Activated naive CD4-positive, alpha-beta T cell treated with anti-CD3 and anti-CD28 coated beads, Interleukin-2, amount 50 U/mL, for 24 hours (primary cell): ENCODE data around the gene RPL22.

Experiments
- H3K27ac Mint-ChIP-seq: one replicate; pipeline ENCODE4 v1.8.0; 2021; ENCODE audit warnings: mild to moderate bottlenecking, mixed read lengths
- H3K27me3 Mint-ChIP-seq: one replicate; pipeline ENCODE4 v1.8.0; 2021; ENCODE audit warnings: mixed read lengths
- H3K36me3 Mint-ChIP-seq: one replicate; pipeline ENCODE4 v1.8.0; 2021; ENCODE audit warnings: mixed read lengths
- H3K4me1 Mint-ChIP-seq: one replicate; pipeline ENCODE4 v1.8.0; 2021; ENCODE audit warnings: mixed read lengths
- H3K4me3 Mint-ChIP-seq: one replicate; pipeline ENCODE4 v1.8.0; 2021; ENCODE audit warnings: mild to moderate bottlenecking, mixed read lengths
- H3K9me3 Mint-ChIP-seq: one replicate; pipeline ENCODE4 v1.8.0; 2021; ENCODE audit warnings: mixed read lengths

RPL22 gene

DNA sequence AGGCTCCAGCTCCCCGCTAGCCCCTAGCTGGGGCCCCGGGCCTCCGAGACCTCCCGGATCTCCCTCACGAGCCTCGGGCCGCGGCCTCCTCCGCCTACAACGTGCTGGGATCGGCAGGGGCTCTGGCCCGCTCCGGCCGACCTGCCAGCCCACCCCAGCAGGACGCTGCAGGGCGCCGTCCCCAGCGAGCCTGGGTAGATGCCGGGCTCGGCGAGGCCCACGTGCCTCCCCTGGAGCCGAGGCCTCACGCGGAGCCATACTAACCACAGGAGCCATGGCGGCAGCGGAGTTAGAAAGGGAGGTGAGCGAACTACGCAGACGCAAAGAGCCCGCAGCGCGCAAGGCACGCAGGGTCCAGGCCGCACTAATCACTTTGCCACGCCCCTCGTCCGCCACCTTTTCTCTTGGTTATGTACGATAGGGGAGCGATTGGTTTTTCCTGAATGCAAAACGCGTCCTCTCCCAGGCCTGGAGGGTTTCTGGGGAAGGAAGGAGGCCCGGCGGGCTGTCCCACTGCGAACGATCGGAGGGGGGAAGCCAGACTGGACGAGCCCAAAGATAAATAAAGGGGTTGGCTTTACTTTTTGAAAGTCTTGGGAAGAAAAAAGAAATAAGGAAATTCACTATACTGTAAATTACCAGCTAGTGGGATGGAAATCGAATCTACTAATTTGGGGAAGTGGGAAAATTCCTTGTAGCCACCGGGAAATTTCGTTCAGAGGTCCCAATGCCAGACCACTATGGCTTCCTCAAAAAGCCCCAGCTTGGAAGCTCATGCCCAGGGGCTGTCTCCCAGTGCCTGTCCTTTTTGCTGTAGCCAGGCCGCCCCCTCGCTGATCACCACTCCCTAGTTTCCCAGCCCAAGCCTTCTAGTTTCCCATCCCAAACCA lies at the start of gene RPL22:
RPL22 (minus strand) TSS at position 298 of the 890 bp plus-strand sequence; CDS start at position 276, 22 bp downstream.
- H3K4me3 Mint-ChIP-seq, result peak within 1 kb of the TSS; percentile 100
- peaks cover 1% of the 10 kb centered on the region for H3K27me3 Mint-ChIP-seq
- H3K4me1 Mint-ChIP-seq, result peaks cover 46% of the 10 kb centered on the region
- H3K36me3 Mint-ChIP-seq, result peaks cover 19% of the 10 kb centered on the region
- peak within 1 kb of the TSS; percentile 98 for H3K27ac Mint-ChIP-seq
- no peaks in the 10 kb centered on the region for H3K9me3 Mint-ChIP-seq

DNA sequence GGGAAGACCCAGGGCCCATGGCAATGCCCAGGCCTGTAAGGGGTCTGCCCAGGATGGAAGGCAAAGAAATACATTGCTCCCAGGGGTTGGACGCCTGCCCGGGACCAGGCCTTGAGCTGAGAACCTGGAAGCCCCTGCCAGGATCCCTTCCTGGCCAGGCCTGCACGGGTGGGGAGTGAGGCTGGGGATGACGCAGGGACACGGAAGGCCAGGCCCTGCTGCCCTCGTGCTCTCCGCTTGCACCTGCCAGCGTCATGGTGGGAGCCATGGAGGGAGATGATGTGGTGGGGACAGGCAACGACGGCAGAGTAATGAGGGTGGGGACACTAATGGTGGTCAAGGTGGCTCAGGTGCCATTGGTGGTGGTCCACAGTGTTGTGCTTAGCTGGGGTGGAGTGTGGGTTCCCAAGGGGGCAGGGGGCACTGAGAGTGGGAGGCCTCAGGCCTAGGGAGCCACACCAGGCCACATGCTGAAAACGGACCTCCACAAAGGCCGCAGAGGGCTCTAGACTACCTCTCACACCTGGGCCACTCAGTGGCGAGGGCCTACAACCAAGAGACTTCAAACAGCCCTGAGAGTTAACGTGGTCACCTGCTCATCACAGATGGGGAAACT lies 48.9 kb upstream of the RPL22 start:
- H3K9me3 Mint-ChIP-seq, result no peaks in the 10 kb centered on the region
- H3K4me3 Mint-ChIP-seq, result no peak overlapping the region
- H3K4me1 Mint-ChIP-seq, result peaks cover 15% of the 10 kb centered on the region
- no peaks in the 10 kb centered on the region for H3K36me3 Mint-ChIP-seq
- no peak overlapping the region for H3K27ac Mint-ChIP-seq
- peaks cover 37% of the 10 kb centered on the region for H3K27me3 Mint-ChIP-seq

DNA sequence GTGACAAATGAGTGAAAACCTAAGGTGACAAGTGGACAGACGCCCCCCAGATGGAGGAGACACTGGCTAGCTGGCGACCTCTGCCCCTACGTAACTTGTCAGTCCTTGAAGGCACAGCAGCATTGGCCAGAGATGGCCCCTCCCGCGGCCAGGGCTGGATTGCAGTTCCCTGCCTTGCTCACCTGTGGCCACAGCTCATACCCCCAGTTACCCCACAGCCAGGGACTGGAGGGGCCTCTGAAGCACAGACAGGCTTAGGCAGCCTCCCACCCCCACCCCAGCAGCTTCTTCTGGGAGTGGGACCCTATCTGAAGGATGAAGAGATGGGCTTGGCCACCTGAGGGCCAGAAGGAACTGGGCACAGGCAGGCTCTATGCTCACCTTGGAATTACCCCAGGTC lies 48.3 kb upstream of the RPL22 start:
- Mint-ChIP-seq H3K36me3 (no peaks in the 10 kb centered on the region), H3K4me3 (no peak overlapping the region), H3K4me1 (peaks cover 15% of the 10 kb centered on the region), H3K9me3 (no peaks in the 10 kb centered on the region), H3K27ac (no peak overlapping the region), H3K27me3 (peaks cover 37% of the 10 kb centered on the region)

DNA sequence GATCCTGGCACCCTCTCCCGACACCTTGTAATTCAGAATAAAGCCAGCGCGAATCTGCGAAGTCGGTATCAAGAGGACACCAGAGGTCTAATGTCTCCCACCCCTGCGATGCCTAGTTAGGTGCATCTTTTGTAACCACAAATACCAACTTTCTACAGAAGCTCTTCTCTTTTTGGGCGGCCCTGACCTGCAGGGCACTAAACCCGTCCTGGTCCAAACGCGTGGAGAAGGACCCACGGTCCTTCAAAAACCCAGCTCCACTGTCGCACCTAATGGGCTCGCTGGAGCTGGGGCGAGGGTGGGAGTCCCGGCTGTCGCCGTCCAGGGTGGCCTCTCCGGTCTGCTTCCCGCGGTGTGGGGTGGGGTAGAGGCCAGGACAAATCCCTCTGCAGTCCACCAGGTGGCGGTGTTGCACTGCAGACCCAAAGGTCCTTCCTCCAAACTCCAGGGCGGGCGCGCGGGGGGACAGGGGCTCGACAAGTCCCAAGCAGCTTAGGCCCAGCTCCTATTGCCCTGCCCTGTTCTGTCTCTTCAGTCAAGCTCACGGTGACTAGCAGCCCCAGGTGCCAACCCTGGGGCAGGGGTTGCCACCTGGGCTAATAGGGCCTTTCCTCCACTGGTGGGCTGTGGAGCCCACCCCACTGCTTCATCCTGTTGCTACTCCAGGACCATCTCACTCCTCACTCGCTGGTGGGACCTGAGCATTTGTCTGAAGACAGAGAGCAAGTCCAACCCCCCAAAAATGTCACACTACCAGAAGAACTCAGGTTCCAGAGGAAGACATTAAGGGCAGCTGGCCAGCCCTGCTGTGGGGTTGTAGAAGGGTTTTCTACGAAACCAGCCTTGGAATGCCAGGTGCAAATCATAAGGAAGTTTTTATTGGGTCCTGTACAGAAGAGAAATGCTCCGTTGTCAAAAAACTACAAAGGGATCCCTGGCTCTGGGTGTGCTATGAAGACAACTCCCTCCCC lies 47.4 kb upstream of the RPL22 start:
- Mint-ChIP-seq H3K36me3 (no peaks in the 10 kb centered on the region), H3K27ac (peak overlapping the region; percentile 84), H3K9me3 (no peaks in the 10 kb centered on the region), H3K27me3 (peaks cover 36% of the 10 kb centered on the region), H3K4me1 (peaks cover 15% of the 10 kb centered on the region), H3K4me3 (peak overlapping the region; percentile 71)

DNA sequence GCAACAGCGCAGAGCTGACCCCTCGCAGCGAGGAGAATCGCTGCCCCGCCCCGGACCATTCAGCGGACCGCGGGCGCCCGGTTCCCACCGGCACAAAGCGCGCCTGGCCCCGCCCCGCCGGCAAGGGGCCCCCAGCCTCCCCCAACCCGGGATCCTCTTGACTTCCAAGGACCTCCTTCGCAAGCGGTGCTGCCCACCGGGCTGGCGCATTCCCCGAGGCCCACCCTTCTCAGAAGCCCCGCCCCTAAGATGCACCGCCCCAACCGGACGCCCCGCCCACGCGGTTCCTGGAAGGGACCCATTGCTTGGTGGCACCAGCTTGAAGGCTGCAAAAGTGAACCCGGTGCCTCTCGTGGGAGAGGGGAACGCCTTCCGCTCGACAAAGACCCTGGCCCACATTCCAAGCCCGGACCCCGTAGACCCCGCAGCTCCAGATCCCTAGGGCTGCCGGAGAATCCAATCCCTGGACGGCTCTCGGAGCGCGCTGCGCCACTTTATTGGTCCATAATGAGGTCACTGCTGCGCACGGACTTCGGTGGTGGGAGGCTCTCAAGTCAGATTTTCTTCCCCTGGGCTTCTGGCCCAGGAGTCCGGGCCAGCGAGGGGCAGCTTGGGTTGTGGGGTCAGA lies 46.6 kb upstream of the RPL22 start:
- Mint-ChIP-seq H3K36me3 (no peaks in the 10 kb centered on the region), H3K9me3 (no peaks in the 10 kb centered on the region), H3K27ac (no peak overlapping the region), H3K4me3 (no peak overlapping the region), H3K27me3 (peaks cover 41% of the 10 kb centered on the region), H3K4me1 (peaks cover 22% of the 10 kb centered on the region)

DNA sequence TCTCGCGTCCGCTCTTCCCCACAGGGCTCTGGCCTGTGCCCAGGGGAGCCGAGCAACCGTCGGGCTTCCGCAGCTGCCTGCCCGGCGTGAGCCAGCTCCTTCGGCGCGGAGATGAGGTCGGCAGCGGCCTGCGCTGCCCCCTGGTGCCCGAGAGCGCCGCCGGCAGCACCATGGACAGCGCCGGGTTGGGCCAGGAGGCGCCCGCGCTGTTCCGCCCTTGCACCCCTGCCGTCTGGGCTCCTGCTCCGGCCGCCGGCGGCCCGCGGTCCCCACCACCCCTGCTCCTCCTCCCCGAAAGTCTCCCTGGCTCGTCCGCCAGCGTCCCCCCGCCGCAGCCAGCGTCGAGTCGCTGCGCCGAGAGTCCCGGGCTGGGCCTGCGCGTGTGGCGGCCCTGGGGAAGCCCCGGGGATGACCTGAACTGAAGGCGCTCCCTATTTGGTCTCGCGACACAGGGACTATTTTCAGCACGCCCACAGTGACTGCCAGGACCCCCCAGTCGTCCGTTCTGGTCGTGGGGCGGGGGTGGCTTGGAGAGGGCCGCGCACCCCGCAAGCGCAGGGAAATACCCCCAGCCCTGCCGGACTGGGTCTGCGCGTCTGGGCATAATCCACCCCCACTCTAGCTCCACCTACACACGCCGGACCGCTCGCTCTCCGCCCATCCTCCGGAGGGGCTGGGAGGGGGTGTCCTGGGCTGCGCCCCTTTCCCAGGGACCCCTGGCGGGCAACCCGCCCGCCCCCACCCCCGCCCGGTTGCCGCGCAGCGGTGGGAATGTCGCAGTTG lies 45.9 kb upstream of the RPL22 start:
- Mint-ChIP-seq H3K9me3 (no peaks in the 10 kb centered on the region), H3K36me3 (no peaks in the 10 kb centered on the region), H3K4me3 (no peak overlapping the region), H3K27me3 (peaks cover 37% of the 10 kb centered on the region), H3K4me1 (peaks cover 22% of the 10 kb centered on the region), H3K27ac (no peak overlapping the region)

DNA sequence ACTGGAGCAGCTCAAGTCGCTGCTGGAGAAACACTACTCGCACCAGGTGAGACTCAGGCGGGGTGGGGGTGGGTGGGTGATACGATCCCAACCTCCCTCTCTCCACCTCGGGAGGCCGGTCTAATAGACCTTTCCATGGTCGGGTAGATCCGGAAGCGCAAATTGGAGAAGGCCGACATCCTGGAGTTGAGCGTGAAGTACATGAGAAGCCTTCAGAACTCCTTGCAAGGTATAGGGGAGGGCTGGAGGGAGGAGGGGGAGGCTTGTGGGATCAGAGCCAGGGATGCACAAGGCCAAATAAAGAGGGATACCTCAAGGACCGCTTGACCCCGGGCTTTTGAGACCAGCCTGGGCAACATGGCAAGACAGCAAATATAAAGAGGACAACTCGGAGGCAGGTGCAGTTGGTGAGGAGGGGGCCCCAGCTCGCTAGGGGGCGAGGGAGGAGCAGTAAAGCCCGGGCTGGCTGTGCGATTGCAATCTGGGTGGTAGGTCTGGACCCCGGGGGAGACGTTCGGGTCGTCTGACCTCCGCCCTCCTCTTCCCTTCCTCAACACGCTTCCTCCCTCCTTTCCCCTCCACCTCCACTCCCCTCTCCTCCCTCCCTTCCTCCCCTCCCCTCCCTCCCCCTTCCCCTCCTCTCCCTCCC lies 45.1 kb upstream of the RPL22 start:
- peaks cover 35% of the 10 kb centered on the region for H3K27me3 Mint-ChIP-seq
- no peaks in the 10 kb centered on the region for H3K36me3 Mint-ChIP-seq
- H3K4me1 Mint-ChIP-seq, result peaks cover 22% of the 10 kb centered on the region
- no peaks in the 10 kb centered on the region for H3K9me3 Mint-ChIP-seq
- no peak overlapping the region for H3K27ac Mint-ChIP-seq
- H3K4me3 Mint-ChIP-seq, result no peak overlapping the region

DNA sequence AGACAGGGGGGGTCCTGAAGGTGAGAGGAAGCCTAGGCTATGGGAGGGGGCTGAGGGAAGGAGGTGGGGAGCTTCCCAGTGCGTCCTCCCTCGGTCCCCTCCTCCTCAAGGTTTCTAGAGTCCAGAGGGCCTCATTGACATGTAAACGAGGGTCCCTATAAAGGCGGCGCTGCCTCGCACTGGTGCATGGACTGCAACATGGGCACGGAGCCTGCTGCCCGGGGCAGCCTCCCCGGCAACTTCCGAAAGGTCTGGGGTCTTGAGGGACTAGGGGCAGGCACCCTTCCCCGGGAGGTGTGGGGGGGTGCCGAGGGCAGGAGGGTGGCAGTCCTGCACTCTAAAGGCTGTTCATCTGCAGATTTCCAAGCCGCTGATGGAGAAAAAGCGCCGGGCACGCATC lies 44.6 kb upstream of the RPL22 start, which contains the start of gene HES3:
HES3 (plus strand) TSS at position 187 of the 400 bp plus-strand sequence; CDS start at position 374, 187 bp downstream.
- H3K27me3 Mint-ChIP-seq, result peaks cover 39% of the 10 kb centered on the region
- no peak within 1 kb of the TSS for H3K27ac Mint-ChIP-seq
- peaks cover 22% of the 10 kb centered on the region for H3K4me1 Mint-ChIP-seq
- no peaks in the 10 kb centered on the region for H3K36me3 Mint-ChIP-seq
- no peaks in the 10 kb centered on the region for H3K9me3 Mint-ChIP-seq
- no peak within 1 kb of the TSS for H3K4me3 Mint-ChIP-seq

DNA sequence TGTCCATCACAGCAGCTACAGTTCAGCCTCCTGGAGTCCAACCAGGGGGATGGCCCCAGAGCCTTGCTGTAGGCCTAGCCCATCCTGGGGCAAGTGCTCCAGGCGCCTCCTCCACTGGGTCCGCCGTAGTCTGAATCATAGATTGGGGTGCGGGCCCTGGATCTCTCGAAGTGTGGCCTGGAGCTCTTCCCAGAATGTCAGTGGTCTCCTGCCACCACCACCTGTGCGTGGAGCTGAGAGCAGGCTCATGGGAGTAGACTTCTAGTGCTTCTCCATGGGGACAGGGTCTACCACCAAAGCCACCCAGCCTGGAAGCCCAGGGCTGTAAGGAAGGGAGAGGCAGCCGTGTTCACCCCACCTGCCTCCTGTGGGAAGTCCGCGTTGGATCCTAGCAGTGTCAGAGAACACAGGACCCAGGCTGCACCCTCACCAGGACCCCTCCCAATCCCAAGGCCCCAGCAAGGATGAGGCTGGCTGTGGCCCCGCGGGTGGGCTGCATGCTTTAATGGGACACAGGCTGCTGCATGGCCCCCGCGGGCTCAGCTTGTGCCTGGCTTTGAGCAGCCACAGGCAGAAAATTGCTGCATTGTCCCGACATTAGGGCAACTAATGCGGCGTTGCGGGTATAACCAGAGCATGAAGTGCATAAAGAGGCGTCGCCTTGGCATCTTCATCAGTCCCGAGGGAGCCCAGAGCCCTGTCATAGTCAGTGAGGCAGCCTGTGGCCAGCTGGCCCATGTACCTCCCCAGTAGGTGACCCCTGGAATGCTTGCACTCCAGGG lies 43.8 kb upstream of the RPL22 start:
- peaks cover 35% of the 10 kb centered on the region for H3K27me3 Mint-ChIP-seq
- no peaks in the 10 kb centered on the region for H3K36me3 Mint-ChIP-seq
- no peak overlapping the region for H3K27ac Mint-ChIP-seq
- peaks cover 19% of the 10 kb centered on the region for H3K4me1 Mint-ChIP-seq
- H3K4me3 Mint-ChIP-seq, result no peak overlapping the region
- no peaks in the 10 kb centered on the region for H3K9me3 Mint-ChIP-seq

DNA sequence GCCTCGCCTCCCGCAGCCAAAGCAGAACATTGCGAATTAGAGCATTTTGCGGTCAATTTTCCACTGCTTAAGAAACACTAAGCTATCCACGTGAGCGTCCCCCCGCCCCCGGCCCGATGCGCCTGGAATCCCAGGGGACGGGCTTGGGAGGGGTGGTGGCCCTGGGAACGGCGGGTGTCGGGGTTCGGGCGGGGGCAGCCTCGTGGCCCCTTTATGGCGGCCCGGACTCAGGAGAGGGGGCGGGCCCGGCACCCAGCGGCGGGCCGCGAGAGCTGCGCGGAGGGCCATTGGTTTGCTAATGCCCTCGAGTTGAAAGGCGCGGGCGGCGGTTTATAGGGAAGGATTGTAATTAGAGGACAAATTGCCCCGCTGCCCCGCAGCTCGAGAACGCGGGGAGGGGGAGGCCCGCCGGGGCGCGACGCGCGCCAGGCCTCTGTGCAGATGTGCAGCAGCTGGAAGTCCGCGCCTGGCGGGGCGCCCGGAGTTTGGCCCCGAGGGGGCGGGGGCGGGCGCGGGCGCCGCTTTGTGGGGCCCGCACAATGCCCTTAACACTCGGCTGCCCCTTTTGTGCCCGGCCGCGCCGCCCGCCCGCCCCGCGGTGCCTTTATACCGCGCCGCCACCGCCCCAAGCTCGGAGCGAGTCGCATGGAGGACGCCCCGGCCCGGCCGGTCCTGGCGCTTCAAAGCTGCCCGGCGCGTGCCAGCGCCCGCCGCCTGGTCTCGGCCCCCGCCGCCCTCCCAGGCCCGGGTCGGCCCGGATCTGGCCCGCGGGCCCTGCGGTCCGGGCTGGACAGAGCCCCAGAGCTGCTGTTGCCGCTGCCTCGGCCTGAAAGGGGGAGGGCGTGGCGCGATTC lies 42.7 kb upstream of the RPL22 start:
- H3K9me3 Mint-ChIP-seq, result no peaks in the 10 kb centered on the region
- no peak overlapping the region for H3K4me3 Mint-ChIP-seq
- no peak overlapping the region for H3K27ac Mint-ChIP-seq
- H3K27me3 Mint-ChIP-seq, result peaks cover 28% of the 10 kb centered on the region
- peaks cover 18% of the 10 kb centered on the region for H3K4me1 Mint-ChIP-seq
- no peaks in the 10 kb centered on the region for H3K36me3 Mint-ChIP-seq

DNA sequence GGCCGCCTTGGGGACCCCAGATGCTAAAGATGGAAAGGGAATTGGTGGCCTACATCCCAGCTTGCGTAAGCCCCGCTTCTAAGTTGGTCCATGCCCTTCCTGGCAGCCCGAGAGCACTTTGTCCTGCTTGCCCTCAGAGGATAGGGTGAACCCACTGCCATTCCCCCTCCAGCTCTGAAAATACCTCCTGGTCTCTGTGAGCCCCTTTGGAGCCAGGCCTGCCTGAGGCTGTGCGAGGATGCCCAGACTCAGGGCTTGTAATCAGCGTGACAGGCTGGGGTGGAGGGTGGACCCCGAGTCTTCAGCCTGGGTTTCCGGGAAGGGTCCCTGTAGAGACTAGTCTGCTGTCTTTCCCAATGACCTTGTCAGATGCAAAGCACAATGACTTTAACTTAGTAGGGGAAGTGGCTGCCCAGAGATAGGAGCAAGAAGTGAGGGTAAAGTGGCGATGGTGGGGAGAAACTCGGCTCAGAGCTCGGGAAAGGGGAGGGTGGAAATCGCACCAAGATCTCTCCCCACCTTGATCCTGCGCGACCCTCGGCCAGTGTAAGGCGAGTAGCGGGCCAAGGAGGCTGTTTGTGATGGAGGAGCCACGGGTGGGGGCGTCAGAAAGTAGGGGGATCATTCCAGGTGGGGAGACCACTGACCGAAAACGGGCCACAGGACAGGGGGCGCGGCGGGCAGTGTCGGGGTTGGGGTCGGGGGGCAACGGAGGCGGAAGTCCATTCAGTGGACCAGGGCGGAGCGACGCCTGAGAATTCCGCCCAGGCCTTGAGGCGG lies 41.9 kb upstream of the RPL22 start:
- Mint-ChIP-seq H3K9me3 (no peaks in the 10 kb centered on the region), H3K27me3 (peaks cover 22% of the 10 kb centered on the region), H3K27ac (no peak overlapping the region), H3K36me3 (no peaks in the 10 kb centered on the region), H3K4me1 (peaks cover 9% of the 10 kb centered on the region), H3K4me3 (peak overlapping the region; percentile 12)
